Measurements from ENCODE around the gene ATP5MC3. TPM values are rescaled to one million over a fixed set of nuclear protein-coding genes. Genes with fewer than 3 reads are reported as not detected.
"Not testable (repeated sequence)": the region's sequence is repeated elsewhere in the genome, so short reads cannot be mapped to it uniquely, and the experiment has no call there.

The ATP5MC3 gene
- 100 to 1,000 TPM; 217 to 278 (median 235) TPM for polyA plus RNA-seq (ENCODE audit: insufficient read length in 10 of 10)
- long read RNA-seq, donor 1, full-length matches to known transcripts, result 158 of 246 reads
- long read RNA-seq, donor 1, partial matches to known transcripts, result 52 of 246 reads
- long read RNA-seq, donor 1, other reads (novel, unspliced or antisense), result 36 of 246 reads
- long read RNA-seq, donor 2, full-length matches to known transcripts, result 152 of 235 reads
- long read RNA-seq, donor 2, partial matches to known transcripts, result 39 of 235 reads
- long read RNA-seq, donor 2, other reads (novel, unspliced or antisense), result 44 of 235 reads
- long read RNA-seq, donor 3, result 0 reads
- long read RNA-seq, donor 4, full-length matches to known transcripts, result 123 of 212 reads
- long read RNA-seq, donor 4, partial matches to known transcripts, result 47 of 212 reads
- long read RNA-seq, donor 4, other reads (novel, unspliced or antisense), result 42 of 212 reads
- long read RNA-seq, donor 5, full-length matches to known transcripts, result 238 of 354 reads
- long read RNA-seq, donor 5, partial matches to known transcripts, result 49 of 354 reads
- long read RNA-seq, donor 5, other reads (novel, unspliced or antisense), result 67 of 354 reads
- long read RNA-seq, donor 6, full-length matches to known transcripts, result 212 of 300 reads
- long read RNA-seq, donor 6, partial matches to known transcripts, result 52 of 300 reads
- long read RNA-seq, donor 6, other reads (novel, unspliced or antisense), result 36 of 300 reads
- long read RNA-seq, donor 7, full-length matches to known transcripts, result 116 of 174 reads
- long read RNA-seq, donor 7, partial matches to known transcripts, result 37 of 174 reads
- long read RNA-seq, donor 7, other reads (novel, unspliced or antisense), result 21 of 174 reads
- long read RNA-seq, donor 8, full-length matches to known transcripts, result 128 of 206 reads
- long read RNA-seq, donor 8, partial matches to known transcripts, result 51 of 206 reads
- long read RNA-seq, donor 8, other reads (novel, unspliced or antisense), result 27 of 206 reads
- long read RNA-seq, donor 9, full-length matches to known transcripts, result 30 of 42 reads
- long read RNA-seq, donor 9, partial matches to known transcripts, result 12 of 42 reads
- long read RNA-seq, donor 9, other reads (novel, unspliced or antisense), result 0 of 42 reads

DNA sequence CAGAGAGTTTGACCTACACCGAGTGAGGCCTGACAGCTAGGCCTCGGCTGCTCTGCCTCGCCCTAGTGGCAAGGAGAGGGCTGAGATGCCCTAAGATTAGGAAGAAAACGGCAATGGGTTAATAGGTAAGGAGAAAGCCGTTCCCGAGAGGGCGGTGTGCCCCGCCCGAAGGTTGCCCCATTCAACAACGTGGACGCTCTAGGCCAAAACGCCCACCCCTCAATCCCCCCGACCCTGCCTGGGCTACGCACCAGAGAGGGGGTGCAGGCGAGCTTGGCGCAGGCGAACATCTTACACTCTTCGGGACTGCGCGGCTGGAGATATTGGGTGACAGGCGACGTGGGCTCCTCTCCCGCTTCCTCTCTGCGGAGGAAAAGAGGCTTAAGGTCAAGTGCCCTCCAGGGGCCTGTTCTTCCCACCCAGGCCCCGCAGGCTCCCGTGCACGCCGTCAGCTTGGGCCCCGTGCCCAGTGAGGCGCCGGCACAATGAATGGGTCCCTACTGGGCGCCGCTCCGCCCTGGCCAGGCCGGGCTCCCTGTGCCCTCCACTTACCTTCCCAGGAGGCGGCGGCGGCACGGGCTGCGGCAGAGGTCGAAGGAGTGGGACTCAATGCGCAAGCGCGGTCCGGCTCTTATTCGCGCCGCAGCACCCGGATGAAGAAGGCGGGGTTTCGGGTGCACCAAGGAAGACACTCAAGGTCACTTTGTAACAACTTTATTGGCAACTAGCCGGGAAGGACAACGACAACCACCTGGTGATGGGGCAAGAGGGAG is at the start of gene ATP5MC3:
Gene ATP5MC3 (minus strand): TSS at position 607 of the 773 bp plus-strand sequence. CDS start 317 bp downstream, at position 290.
- DNase-seq, result peak; percentile 93 to 97 (median 94)

DNA sequence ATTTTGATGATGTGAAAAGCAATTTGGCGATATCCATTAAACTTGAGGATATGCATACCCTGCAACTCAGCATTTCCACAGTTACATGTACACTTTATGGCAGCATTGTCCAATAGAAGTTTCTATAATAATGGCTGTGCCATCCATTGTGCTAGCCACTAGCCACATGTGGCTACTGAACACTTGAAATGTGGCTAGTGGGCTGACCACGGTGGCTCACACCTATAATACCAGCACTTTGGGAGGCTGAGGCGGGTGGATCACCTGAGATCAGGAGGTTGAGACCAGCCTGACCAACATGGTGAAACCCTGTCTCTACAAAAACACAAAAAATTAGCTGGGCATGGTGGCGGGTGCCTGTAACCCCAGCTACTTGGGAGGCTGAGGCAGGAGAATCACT is 47.1 kb upstream of the ATP5MC3 start:
- DNase-seq, result not testable (repeated sequence)

DNA sequence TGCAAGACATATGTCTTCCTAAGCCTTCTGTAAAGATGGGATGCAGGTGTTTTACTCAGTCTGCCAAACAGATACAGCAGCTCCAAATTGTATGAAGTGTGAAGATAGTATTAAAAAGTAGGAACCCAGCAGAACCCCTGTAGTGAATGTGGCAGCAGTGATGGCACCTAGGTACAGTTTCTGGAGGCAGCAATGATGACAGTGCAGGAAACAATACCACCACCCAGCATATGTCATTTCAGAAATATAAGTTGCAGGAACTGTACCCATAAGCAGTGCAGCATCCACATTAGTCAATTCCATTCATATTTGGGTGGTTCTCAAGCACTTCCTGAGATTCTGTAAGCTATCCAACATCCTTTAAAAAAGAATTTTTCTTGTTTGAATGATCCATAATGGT is 46.7 kb upstream of the ATP5MC3 start:
- DNase-seq, result no peak

DNA sequence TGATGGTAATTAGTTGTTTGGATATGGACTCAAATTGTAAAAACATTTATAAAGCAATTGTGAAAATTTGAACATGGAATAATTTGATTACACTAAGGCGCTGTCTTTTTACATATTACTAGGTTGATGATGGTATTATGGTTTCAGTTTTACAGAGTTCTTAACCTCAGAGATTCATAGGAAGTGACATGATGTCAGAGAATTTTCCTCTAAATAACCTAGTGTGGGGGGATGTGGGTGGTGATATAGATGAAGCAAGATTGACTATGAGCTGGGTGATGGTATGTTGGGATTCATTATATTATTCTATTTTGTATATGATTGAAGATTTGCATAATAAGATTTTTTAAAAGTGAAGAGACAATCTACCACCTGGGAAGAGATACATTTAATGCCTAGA is 45.9 kb upstream of the ATP5MC3 start:
- DNase-seq, result no peak

DNA sequence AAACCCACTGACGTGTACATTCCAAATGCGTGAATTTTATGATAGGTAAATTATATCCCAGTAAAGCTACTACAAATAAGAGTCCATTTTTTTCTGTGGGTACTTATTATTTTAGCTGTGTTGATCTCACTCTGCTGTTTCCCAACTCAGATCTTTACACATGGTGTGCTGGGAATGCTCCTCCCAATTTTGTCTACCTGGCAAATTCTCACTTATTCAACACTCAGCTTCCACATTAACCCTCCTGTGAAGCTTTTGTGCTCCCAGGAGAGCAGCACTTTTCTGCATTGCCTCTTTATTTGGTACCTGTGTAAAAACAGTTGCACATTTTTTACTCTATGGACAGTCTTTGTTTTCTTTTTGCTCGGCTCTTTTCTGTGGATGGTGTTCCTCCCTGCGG is 38.6 kb upstream of the ATP5MC3 start:
- DNase-seq, result no peak

DNA sequence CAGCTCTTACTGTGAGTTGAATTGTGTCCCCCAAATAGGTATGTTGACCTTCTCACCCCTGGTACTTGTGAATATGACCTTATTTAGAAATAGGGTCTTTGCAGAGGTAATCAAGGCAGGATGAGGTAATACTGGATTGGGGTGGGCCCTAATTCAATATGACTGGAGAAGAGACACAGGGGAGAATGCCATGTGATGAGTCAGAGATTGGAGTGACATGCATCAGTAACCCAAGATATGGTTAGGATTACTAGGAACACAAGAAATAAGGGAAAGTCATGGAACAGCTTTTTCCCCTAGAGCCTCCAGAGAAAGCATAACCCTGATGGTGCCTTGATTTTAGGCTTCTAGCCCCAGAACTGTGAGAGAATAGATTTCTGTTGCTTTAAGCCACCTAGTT is 37.0 kb upstream of the ATP5MC3 start:
- DNase-seq, result no peak

DNA sequence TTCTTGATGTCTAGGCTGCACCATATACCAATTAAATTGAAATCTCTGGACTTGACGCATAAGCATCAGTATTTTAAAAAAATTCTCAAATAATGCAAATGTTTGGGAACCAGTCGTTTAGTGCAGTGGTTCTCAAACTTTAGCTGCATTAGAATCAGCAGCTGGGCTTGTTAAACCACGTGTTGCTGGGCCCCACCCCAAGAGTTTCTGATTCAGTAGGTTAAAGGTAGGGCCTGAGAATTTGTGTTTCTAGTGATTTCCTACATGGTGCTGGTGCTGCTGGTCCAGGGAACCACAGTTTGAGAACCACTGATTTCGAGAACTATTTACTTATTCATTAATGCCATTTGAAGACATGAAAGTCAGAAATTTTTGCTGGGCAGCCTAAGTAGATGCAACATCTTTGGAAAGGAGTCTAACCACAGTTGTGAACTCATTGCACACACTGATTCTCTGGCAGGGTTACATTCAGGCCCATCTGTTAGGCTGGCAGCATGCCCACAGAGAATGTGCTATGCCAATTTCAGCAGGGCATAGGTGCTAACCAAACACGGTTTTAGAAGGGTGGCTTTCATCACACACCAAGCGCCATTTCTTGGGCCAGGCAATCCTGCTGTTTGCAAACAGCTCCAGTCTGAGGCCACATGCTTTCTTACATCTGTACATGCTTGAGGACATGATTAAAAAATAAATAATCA is 26.4 kb upstream of the ATP5MC3 start:
- peak; percentile 15 to 30 (median 20) for DNase-seq

DNA sequence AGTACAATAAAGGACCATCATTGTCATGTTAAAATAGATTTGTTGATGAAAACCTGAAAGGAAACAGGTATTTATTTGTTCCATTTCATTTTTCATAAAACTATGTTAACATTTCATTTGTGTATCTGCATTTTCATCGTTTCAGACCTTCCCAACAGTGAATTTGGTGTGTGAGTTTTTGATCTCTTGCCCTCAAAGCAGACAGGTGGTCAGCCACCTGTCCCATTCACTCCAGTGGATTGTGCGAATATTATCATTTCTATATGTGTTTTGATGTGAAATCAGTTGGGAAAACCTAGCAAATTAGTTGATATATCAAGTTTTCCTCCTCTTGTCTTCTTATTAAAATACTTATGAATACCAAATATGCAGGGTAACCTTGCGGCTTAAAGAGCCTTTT is 25.4 kb upstream of the ATP5MC3 start:
- DNase-seq, result no peak

DNA sequence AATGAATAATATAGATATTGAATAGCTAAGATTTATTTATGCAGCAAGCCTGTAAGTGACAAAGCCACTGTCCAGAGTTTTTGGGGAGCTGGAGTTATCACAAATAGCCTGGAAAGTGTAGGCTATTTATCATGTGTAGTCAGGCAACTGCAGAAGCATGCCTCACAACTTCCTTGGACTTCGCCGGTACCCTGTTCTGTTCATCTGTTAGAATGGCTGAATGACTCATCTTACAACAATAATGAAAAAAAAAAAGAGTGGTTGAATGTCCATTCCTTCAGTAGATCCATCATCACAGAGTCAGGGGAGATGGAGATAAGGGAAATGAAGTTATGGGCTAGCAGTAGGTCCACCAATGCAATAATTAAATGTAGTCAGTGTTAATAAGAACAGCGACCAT is 24.0 kb upstream of the ATP5MC3 start:
- DNase-seq, result no peak

DNA sequence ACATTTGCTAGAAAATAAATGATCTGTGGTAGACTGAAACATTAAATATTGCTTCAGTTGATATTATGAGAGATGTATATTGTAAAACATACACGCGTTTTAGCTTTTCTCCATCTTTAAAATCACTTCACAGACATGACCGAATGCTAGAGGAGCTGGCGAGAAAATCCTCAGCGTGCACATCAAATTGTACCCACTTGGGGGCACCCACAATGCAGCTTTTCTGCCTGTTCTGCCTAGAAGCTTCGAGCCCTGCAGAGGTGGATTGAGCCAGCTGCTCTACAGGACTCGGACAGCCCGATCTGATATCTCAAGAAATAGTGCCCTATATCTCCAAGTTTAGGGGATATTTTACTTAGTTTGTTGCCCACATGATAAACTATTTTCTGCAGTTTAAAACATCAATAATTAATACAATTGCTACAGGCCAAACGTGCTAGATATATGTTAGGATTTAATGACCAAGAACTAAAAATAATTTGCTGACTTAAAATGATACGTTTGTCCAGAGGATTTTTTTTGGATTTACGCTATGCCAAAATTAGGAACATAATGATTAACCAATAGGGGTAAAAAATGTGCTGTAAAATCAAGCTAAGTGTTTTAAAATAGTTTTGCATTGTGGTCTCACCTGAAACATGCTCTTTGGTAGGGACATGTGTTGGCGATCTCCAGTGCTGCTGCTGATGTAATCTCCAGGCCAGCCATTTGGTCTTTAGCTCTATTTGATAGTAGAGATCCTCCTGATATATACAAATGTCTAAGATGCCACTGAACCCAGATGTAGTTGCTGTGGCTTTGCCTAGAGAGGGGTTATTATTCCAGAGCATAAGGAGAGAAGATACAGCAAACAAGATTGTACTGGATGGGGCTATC is 22.3 kb upstream of the ATP5MC3 start:
- DNase-seq, result peak in 2 of 3 donors; percentile 15 to 31

DNA sequence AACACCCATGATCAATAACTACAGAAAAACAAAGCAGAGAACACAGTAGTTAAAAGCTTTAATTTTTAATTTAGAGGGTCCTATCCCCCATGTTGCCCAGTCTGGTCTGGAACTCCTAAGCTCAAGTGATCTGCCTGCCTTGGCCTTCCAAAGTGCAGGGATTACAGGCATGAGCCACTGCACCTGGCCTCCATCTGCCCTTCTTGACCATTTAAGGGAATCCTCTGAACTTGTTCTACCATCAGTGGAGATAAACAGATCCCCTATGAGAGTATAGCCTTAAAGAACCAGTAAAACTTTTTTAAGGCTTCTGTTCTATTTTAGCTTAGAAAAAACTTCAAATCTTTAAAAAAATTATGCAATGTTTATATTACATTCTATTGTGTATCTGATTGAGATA is 13.5 kb upstream of the ATP5MC3 start:
- DNase-seq, result no peak

DNA sequence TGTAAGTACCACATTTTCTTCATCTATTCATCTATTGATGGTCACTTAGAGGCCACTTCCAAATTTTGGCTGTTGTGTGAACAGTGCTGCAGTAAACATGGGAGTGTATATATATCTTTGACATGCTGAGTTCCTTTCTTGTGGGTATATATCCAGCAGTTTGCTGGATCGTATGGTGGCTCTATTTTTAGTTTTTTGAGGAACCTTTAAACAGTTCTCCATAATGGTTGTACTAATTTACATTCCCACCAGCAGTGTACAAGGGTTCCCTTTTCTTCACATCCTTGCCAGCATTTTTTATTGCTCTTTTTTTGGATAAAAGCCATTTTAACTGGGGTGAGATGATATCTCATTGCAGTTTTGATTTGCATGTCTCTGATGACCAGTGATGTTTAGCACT is 7.3 kb upstream of the ATP5MC3 start:
- DNase-seq, result no peak

DNA sequence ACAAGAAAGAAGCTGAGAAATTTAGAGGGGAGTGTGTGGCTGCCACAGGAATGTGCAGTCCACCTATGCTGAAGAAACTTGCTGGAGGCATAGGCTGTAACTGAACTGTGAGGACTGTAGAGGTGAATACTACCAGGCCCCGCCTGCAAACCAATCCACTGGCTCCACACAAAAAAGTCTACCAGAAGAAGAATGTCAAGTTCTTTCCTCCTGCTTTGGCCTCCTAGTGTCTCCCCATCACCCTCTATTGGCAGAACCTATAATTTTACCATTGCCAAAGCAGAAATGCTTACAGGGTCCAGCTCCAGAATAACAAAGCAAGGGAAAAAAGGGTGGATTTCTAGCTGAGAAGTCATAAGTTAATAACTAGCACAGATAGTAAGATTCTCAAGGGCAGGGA is 5.9 kb upstream of the ATP5MC3 start:
- DNase-seq, result no peak

DNA sequence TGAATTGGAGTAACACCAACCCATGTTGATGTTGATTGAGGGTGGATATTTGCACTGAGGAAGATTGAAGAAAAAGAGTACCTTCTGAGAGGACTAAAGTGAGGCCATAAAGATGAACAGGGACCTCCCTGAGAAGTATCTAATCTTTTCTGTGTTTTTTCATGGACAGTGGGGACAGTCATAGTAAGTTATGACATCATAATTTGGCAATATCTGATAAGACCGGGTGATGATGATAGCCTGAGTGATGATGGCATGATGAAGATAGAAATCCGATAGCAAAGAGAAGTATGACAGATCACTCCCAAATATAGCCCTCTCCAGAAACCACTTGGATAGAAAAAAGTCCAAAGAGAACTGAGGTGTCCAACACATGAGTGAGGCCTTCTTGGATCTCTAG is 2.2 kb upstream of the ATP5MC3 start:
- DNase-seq, result no peak

DNA sequence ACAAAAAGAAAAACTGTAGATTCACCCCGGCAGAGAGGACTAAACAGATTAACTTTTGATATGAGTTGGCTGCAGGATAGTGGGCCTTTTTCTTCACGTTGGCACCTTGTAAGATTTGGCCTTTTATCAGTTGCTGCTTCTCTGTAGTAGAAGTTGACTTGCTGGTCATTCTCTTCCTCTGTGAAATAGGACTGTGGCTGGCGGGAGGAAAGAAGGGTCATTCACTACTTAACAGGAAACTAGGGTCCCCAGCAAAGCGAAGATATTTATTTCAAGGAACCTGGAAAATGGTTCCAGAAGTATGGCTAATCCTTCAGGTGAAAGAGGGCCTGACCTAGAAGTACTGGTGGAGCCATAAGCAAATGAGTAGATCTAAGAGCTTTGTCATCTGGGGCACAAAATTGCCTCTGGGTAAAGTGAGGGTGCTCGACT is 383 bp upstream of the ATP5MC3 start:
- no peak for DNase-seq

DNA sequence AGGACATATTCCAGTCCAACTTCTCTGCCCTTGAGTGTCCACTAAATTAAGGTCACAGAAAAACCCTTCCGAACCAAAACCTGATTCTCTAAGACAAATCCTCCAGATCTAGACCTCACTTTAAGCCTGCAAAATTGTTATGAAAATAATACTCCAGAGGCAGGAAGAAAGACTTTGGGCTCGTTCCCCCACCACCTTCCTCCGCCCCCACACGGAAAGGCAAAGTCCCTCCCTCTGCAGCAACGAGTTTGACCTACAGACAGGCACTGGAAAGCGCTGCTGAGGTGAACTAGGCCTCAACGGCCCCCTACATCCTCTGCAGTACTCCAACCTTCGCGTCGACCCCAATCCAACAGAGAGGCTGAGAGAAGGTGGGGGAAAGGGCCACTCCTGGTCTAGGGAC is 808 bp downstream of the ATP5MC3 start:
- peak; percentile 21 to 89 (median 56) for DNase-seq

DNA sequence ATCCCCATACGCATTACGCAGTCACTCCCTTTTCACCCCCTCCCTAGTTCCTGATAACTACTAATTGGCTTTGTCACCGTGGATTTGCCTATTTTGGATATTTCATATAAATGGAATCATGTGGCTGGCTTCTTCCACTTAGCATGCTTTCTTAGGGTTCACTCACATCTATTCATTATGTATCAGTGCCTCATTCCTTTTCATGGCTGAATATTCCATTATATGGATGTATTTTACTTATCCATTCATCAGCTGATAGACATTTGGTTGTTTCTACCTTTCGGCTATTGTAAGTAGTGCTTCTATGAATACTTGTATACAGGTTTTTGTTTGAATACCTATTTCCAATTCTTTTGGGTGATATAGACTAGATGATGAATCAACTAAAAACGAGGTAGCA is 4.9 kb downstream of the ATP5MC3 start:
- no peak for DNase-seq

DNA sequence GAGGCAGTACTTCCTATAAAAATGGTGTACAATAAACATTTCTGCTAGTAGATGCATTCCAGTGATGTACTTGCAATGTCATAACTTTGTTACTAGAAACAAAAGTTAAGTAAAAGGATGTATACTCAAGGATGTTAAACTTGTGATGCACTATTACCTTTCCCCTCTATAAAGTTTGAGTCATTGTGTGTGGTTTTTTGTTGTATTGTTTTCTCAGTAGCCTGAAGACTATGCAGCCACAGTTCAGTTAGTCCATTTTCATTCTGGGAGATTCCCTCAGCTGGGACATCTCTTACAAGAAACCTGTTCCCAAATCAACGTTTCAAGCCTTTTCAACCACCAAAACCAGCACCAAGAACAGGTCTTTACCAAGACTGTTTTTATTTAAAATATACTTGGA is 5.6 kb downstream of the ATP5MC3 start:
- DNase-seq, result no peak

DNA sequence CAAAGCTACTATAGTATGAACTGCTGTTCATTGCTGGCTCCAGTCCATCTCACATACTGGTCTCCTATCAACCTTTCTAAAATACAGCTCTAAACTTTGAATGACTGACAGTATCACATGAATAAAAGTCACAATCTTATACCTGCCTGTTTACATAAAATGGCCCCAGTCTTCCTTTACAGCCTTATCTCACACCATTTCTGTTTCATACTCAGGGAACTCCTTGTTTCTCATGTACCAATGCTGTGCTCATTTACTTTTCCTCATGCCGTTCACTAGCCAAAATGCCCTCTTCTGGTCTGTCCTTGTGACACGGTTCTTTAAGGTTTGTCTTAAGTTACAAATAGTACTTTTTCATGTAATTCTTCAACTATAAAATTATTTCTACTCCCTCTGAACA is 6.2 kb downstream of the ATP5MC3 start:
- no peak for DNase-seq
